ENCODE data around the gene CACNB4.

CACNB4 gene

DNA sequence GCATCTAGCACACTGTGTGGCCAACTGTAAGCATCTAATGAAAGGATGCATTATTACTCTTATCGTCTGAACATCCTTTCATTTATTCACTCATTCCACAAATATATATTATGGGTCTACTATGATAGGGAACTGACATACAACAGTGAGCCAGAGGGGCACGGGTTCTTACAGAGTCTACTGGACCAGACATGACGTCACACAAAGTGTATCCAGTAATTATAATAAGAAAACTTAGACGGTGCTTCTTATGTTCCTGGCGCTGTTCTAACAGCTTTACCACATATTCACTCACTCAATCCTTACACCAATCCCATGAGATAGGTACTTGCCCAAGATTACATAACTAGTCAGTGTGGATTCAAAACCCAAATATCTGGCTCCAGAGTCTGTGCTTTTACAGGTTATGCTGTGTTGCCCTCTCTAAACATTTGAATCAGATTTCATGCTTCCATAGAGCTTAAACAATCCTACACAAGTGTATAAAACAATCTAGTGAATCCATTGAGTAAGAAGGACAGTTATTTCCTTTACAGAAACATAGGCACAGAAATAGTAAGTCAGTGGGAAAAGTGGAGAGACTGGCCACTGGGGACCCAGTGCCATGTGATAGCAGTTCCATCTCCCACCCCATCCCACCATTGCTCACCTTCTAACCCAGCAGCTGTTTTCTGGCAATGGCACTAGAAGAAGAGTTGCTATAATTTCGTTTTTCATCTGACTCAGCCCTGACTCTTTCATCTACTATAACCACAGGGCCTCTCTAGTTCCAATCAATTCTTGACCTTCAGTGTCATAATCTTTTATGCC, 246.4 kb downstream of the CACNB4 start:
- in situ Hi-C loops (cut with HindIII; ENCODE audit: low pct_unique_long_range_greater_than_20kb, low sequenced_read_pairs): no loop called here
- no peak for TF ChIP-seq JUND (IDR thresholded peaks at IDR 0.05; ENCODE audit: low read depth)
- no peak for DNase-seq (ENCODE audit: low read depth in 1 of 2, low spot score in 1 of 2)

DNA sequence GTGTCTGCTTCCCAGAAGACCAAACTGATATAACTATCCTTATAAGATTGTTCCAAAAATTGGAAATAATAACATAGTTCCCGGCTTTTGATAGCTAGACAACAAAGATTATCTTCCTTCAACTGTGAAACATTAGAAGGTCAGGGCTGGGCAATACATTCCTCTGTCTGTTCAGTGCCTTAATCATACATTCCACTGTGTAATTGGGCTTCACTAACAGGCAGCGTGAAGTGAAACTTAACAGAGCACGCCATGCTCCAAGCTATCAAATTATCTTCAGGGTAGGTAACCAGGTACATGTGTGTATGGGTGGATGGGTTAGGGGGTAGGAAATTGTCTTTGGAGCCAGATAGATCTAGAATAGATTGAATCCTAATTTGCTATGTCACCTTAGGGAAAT, 247.1 kb downstream of the CACNB4 start:
- in situ Hi-C loops (cut with HindIII; ENCODE audit: low pct_unique_long_range_greater_than_20kb, low sequenced_read_pairs): no loop called here
- DNase-seq (ENCODE audit: low read depth in 1 of 2, low spot score in 1 of 2): no peak
- TF ChIP-seq JUND (IDR thresholded peaks at IDR 0.05; ENCODE audit: low read depth): no peak

DNA sequence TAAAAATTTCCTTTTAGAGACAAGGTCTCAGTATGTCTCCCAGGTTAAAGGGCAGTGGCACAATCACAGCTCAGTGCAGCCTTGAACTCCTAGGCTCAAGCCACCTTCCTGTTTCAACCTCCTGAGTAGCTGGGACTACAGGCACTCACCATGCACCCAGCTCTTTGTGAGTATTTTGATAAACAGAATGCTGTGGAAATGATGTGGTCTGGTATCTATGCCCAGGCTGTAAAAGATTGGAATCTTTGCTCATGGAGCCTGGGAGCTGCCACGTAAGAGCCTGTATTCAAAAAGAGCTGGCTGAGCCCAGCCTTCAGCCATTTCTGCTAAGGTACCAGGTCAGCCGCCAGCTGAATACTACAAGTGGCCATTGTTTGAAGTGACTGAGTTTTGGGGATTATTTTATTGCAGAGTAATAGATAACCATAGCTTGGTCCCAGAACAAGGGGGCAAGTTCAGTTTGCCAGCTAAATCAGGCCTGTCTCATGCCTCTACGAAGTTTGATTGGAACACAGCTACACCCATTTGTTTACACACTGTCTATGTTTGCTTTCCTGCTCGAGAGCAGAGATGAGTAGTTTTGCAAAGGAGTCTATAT, 249.3 kb downstream of the CACNB4 start:
- TF ChIP-seq JUND (IDR thresholded peaks at IDR 0.05; ENCODE audit: low read depth): no peak
- in situ Hi-C loops (cut with HindIII; ENCODE audit: low pct_unique_long_range_greater_than_20kb, low sequenced_read_pairs): no loop called here
- no peak for DNase-seq (ENCODE audit: low read depth in 1 of 2, low spot score in 1 of 2)

DNA sequence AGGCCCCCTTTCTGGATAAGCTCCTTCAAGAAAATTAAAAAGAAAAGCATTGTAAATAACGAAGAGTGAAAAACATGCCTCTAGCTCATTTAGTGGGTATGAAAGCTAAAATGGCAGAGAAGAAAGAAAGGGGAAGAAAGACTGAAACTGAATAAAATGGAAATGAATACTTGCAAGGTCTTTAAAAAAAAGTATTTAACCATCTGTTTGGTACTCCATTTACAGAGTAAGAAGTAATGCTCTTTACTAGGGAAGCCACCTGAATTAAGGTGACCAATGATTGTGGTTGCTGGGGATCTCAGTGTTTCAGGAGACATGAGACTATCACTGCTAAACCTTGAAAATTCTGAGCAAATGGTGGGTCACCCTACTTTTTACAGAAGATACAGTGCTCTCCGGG, 253.0 kb downstream of the CACNB4 start:
- no peak for DNase-seq (ENCODE audit: low read depth in 1 of 2, low spot score in 1 of 2)
- in situ Hi-C loops (cut with HindIII; ENCODE audit: low pct_unique_long_range_greater_than_20kb, low sequenced_read_pairs): no loop called here
- no peak for TF ChIP-seq JUND (IDR thresholded peaks at IDR 0.05; ENCODE audit: low read depth)

DNA sequence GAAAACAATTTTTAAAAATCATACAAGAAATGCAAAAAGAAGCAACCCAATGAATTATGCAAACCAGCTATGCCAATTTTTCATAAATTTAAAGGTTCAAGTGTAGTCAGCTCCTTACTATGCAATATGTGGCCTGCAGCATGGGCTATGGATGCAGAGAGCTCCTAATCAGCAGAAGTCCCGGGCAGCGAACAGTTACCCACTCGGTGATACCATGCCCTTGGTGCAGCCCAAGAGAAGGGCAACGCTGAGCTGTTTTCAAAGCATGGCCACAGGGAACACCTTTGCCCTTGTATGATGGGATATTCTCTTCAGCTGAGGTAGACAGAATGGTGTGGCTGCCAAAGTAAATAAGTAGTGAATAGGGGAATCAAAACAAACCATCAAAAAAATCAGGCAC, 253.4 kb downstream of the CACNB4 start:
- no peak for TF ChIP-seq JUND (IDR thresholded peaks at IDR 0.05; ENCODE audit: low read depth)
- in situ Hi-C loops (cut with HindIII; ENCODE audit: low pct_unique_long_range_greater_than_20kb, low sequenced_read_pairs): no loop called here
- no peak for DNase-seq (ENCODE audit: low read depth in 1 of 2, low spot score in 1 of 2)

DNA sequence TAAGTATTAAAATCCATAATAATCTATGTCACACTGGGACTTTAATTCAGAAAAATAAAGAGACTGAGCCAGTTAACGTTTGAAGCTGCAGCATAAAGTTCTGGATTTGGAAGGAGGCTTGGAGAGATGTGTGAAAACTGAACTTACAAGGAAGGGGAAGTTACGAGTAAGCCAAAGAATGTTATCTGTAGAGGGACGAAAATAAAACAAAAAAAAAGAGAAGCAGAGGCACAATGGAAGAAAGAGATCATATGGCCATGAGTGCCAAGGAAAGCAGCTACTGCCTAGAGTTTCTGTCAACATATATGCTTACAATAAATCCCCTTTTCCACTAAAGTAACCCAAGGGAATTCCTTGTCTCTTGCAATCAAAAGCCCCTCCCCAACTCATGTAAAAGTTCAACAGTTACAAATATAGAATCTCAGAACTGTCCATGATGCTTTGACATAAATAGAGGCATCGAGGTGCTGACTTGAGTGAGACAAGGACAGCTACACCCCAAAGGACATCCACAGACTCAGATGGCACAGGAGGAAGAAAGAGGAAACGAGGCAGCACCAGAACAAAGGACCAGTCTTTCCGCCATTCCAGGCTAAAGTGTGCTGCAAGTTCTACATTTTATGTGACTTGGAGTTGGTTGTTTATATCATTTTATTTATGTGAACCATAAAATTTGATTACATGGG, 254.5 kb downstream of the CACNB4 start:
- no peak for TF ChIP-seq JUND (IDR thresholded peaks at IDR 0.05; ENCODE audit: low read depth)
- in situ Hi-C loops (cut with HindIII; ENCODE audit: low pct_unique_long_range_greater_than_20kb, low sequenced_read_pairs): no loop called here
- DNase-seq (ENCODE audit: low read depth in 1 of 2, low spot score in 1 of 2): no peak

DNA sequence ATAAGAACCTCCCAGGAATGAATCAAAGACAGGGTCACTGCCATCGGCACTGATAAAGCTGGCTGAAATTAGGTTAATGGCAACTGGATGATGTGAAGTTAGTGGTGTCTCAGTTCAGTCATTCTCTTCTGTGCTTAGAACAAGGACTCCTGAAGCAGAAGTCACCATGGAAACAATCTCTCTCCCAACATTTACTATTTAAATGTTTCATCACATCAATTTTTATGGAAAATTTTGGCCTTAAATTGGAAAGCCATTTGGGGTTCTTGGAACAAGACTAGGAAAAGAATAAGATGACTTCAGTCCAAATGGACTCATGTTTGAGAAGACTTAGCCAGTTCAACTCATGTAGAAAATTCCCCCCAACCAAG, 255.2 kb downstream of the CACNB4 start:
- no peak for TF ChIP-seq JUND (IDR thresholded peaks at IDR 0.05; ENCODE audit: low read depth)
- no peak for DNase-seq (ENCODE audit: low read depth in 1 of 2, low spot score in 1 of 2)
- in situ Hi-C loops (cut with HindIII; ENCODE audit: low pct_unique_long_range_greater_than_20kb, low sequenced_read_pairs): no loop called here

DNA sequence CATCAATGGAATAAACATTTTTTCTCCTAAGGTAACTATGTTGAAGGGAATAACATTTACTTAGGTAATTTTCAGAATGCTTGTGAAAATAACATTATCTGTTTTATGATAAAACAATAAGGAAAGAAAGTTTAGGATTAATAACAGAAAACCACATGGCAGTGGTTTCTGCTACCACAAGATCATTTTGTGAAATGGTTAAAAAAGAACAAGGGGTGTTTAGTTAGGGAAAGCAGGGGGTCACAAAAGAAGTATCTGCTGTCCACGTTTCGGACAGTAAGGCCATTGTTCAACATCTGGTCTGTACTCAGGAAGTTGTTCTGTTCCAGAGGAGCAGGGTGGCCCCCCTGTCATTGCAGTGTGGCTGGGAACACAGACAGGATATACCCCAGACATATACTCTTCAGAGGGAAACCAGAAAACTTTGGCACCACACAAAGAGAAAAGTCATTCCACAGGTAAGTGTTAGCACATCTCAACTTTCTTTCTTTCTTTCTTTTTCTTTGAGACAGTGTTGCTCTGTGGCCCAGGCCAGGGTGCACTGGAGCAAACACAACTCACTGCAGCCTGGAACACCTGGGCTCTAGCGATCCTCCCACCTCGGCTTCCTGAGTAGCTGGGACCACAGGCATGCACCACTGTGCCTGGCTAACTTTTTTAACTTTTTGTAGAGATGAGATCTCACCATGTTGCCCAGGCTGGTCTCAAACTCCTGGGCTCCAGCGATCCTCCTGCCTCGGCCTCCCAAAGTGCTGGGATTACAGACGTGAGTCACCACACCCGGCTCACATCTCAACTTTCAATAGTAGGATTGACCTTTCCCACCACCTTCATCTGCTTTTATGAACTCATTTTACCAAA, 255.8 kb downstream of the CACNB4 start:
- TF ChIP-seq JUND (IDR thresholded peaks at IDR 0.05; ENCODE audit: low read depth): no peak
- in situ Hi-C loops (cut with HindIII; ENCODE audit: low pct_unique_long_range_greater_than_20kb, low sequenced_read_pairs): no loop called here
- no peak for DNase-seq (ENCODE audit: low read depth in 1 of 2, low spot score in 1 of 2)

DNA sequence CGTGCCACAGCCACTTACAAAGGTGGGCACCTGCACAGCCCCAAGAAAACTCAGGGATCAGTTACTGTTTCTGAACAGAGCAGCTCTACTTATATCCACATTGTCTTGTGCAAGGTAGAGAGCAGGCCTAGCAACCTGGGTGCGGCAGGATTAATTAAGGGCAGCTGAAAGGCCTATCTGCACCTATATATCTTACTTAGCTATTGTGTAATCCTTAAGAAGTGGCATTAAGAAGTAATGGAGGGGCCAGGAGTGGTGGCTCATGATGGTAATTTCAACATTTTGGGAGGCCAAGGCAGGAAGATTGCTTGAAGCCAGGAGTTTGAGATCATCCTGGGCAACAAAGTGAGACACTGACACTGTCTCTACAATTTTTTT, 257.8 kb downstream of the CACNB4 start:
- TF ChIP-seq JUND (IDR thresholded peaks at IDR 0.05; ENCODE audit: low read depth): no peak
- in situ Hi-C loops (cut with HindIII; ENCODE audit: low pct_unique_long_range_greater_than_20kb, low sequenced_read_pairs): no loop called here
- no peak for DNase-seq (ENCODE audit: low read depth in 1 of 2, low spot score in 1 of 2)

DNA sequence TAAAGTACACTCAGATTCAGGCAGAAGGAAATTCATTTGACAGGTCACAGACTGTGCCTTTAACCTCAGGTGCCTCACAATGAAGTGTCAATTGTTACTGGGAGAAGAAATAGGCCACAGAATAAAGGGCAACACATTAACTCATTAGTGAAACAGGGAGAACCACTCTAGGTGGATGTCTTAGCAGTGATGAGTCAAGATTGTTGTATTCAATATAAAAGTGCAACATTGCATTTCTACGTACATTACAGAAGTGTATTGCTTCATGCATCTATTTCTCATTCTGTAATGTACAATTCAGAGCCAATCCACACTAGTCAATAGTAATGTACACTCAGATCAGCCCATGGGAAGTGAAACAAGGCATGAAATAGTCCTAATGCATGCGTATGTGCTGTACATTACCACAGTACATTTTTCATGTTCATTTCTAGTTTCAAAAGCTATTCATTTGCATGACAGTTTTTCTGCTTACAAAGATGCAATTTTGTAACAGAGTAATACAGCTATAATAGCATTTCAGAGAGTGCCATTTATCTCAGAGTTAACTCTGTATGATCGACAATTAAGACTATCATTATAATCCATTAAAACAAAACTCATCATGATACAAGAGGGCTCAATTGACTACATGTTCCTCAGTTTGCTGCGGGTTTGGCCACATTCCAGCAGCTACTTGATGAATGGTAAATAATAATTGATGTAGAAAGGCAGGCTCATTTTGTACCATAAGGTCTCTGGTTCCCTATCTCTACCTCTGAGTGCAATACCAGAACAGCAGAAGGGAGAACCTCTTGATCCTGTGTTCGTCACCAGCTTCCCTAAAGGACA, 258.4 kb downstream of the CACNB4 start:
- DNase-seq (ENCODE audit: low read depth in 1 of 2, low spot score in 1 of 2): no peak
- TF ChIP-seq JUND (IDR thresholded peaks at IDR 0.05; ENCODE audit: low read depth): no peak
- in situ Hi-C loops (cut with HindIII; ENCODE audit: low pct_unique_long_range_greater_than_20kb, low sequenced_read_pairs): no loop called here

DNA sequence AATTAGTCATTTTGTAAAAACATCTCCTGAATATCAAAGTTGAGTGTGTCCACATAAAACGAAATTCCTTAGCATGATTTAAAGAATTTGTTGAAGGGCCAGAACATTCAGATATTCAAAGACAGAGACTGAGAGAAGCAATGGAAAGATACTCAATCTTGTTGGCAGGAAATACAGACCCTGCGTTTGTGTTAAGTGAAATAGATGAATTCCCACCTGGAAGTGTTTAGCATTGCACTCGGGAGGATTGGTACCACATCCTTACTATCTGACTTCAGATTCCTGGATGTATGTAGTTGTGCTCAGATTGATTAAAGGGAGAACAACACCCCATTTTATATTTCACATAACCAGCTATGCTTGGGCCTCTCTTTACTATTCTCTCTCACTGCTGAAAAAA, 260.9 kb downstream of the CACNB4 start:
- in situ Hi-C loops (cut with HindIII; ENCODE audit: low pct_unique_long_range_greater_than_20kb, low sequenced_read_pairs): no loop called here
- DNase-seq (ENCODE audit: low read depth in 1 of 2, low spot score in 1 of 2): no peak
- TF ChIP-seq JUND (IDR thresholded peaks at IDR 0.05; ENCODE audit: low read depth): no peak

DNA sequence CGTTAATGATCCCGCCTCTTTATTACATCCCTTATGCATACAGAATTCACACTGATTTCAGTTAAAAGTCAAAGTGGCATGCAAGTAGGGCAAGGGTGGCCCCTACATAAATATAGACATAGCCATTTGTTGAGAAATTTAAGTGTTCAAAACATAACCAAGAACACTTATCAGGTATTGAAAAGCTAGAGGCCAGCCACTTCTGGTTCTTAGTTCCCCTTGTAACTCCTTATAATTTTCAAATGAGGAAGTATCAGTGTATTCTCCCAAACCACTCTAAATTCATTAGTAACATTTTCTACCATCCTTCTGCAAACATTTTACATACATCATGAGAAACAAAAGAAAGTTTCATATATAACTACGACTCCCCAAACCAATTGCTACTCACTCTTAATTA, 264.9 kb downstream of the CACNB4 start:
- TF ChIP-seq JUND (IDR thresholded peaks at IDR 0.05; ENCODE audit: low read depth): no peak
- no peak for DNase-seq (ENCODE audit: low read depth in 1 of 2, low spot score in 1 of 2)
- in situ Hi-C loops (cut with HindIII; ENCODE audit: low pct_unique_long_range_greater_than_20kb, low sequenced_read_pairs): no loop called here

Measured in T47D (cell line).